HG02943 (cell line): ENCODE measurements around the gene LYPD4.

Source experiments
- ATAC-seq: cut with Tn5 transposase; IDR thresholded peaks from one replicate; pipeline ENCODE4 v1.9.1; 2021; ENCODE audit warnings: mild to moderate bottlenecking, low read depth, moderate library complexity; ENCODE audit not compliant: unreplicated experiment

LYPD4 gene

GRCh38 chr19:41853768-41854167, 9.3 kb upstream of the LYPD4 start:
- no peak for ATAC-seq

GRCh38 chr19:41853344-41853743, 8.9 kb upstream of the LYPD4 start:
- no peak for ATAC-seq

GRCh38 chr19:41851456-41851855, 7.0 kb upstream of the LYPD4 start:
- no peak for ATAC-seq

DNA sequence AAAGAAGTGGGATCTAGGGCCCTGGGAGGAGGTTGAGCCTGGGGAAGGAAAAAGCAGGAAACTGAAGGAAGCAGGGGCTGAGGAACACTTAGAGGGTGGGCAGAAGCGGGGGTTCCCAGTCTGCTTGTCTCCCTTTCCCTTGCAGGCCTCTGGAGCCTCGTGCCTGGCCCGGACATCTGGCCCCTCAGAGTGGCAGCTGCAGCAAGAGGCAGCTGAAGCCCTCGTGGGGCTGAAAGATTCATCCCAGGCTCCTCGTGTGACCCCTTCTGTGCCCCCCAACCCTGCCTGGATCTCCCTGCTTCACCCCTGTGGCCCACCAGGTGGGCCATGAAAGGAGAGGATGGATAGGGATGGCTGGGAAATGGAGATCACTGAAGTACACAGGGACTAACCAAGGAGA, 5.9 kb upstream of the LYPD4 start:
- ATAC-seq: no peak

- no peak for ATAC-seq
These were observed 4.6 kb upstream of the LYPD4 start for GRCh38 chr19:41849067-41849466.

GRCh38 chr19:41848666-41849065, 4.2 kb upstream of the LYPD4 start:
- ATAC-seq: no peak

GRCh38 chr19:41847351-41848105, 3.0 kb upstream of the LYPD4 start:
- no peak for ATAC-seq

GRCh38 chr19:41845051-41845590, 638 bp upstream of the LYPD4 start:
- no peak for ATAC-seq

DNA sequence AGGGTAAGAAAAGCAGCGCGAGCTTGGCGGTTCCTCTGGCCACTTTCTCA, 343 bp upstream of the LYPD4 start, which contains the start of gene DMRTC2:
TSS of gene DMRTC2 (plus strand) at position 42 of the 50 bp plus-strand sequence. CDS start 2,387 bp downstream, outside the sequence.
- no peak for ATAC-seq

GRCh38 chr19:41843371-41843770, 1.1 kb downstream of the LYPD4 start:
- no peak for ATAC-seq

- ATAC-seq: no peak
These were observed 5.3 kb downstream of the LYPD4 start for GRCh38 chr19:41839211-41839610.

GRCh38 chr19:41837981-41838708, 6.3 kb downstream of the LYPD4 start:
- no peak for ATAC-seq

GRCh38 chr19:41821003-41821735, 23.3 kb downstream of the LYPD4 start:
- no peak for ATAC-seq

- no peak for ATAC-seq
These were observed 27.7 kb downstream of the LYPD4 start for GRCh38 chr19:41816761-41817160.

GRCh38 chr19:41815301-41815700, 29.2 kb downstream of the LYPD4 start:
- no peak for ATAC-seq

- ATAC-seq: no peak
These were observed 30.6 kb downstream of the LYPD4 start for GRCh38 chr19:41813911-41814310.

DNA sequence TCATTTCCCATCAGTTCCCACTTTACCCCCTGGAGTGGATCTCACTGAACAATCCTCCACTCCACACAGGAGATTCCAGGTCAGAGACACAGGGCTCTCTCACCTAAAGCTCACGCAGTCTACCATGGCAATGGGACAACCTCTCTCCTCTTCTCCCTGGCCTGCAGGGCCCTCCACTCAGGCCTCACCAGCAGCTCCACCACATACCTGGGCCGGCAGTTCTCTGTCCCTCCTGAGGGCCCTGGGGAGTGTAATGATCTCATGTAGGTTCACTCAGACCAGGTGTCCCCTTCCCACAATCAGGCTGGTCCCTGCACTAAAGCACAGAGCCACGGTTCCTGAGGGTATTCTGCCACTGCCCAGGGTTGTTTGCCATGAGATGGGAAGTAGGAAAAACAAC, 32.5 kb downstream of the LYPD4 start:
- ATAC-seq: no peak

GRCh38 chr19:41811036-41811435, 33.4 kb downstream of the LYPD4 start:
- ATAC-seq: no peak

- no peak for ATAC-seq
These were observed 34.2 kb downstream of the LYPD4 start for GRCh38 chr19:41810301-41810700.

DNA sequence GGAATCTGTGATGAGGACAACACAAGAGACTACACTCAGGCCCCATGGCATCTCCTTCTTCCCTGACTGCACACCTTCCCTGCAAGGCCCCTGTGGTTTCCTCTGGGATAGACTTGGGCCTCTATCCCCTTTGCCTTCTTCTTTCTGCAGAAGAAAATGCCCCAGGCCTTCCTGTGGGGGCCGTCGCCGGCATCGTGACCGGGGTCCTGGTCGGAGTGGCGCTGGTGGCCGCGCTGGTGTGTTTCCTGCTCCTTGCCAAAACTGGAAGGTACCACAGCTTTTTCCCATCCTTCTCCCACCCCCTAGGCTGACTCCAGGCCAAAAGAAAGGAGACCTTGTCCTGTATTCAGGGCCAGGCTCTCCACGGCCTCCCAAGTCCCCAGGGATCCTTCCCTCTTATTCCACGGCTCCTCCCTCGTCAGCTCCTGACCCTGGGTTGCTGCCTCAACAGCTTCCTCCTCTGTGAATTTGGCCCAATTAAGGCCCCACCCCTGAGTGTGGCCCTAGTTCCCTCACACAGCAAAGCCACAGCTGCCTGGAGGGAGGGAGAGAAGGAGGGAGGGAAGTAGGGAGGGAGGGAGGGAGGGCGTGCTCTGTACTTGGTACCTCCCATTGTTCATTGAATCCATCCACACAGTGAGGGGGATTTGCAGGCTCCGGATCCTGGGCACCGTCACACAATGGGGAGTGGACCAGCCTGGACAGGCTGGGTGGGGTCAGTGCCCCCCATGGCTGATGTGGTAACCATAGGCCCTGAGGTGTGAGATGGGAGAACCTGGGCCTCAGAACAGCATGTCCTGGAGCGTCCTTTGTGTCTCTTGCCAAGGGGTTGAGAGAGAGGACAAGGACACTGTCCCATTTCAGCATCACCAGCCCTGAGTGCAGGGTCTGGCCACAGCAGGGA, 35.6 kb downstream of the LYPD4 start:
- no peak for ATAC-seq

GRCh38 chr19:41807176-41807575, 37.3 kb downstream of the LYPD4 start:
- no peak for ATAC-seq
